ENCODE data around the gene AKAP10.

GRCh38 chr17:19905502-19905901, 72.1 kb downstream of the AKAP10 start:
- TF ChIP-seq TCF12 (IDR thresholded peaks at IDR 0.05; ENCODE audit: low read depth, low read length) (no peak), ZBED1 (IDR thresholded peaks at IDR 0.05; ENCODE audit: borderline replicate concordance) (no peak), CTCF (IDR thresholded peaks at IDR 0.05 in 2 of 3, conservative IDR thresholded peaks at IDR 0.05 in 1 of 3; ENCODE audit: control insufficient read depth in 2 of 3, extremely low read depth in 1 of 3, insufficient read depth in 1 of 3, low read depth in 3 of 3, low read length in 3 of 3) (no peak), POLR2A (IDR thresholded peaks at IDR 0.05; ENCODE audit: low read depth, low read length) (no peak), ZNF217 (IDR thresholded peaks at IDR 0.05) (no peak), FOS (IDR thresholded peaks at IDR 0.05; ENCODE audit: borderline replicate concordance, extremely low read depth, insufficient read length) (no peak), RBBP5 (conservative IDR thresholded peaks at IDR 0.05) (no peak), YY1 (IDR thresholded peaks at IDR 0.05; ENCODE audit: low read depth, low read length) (no peak), SUPT20H (IDR thresholded peaks at IDR 0.05; ENCODE audit: borderline replicate concordance, control insufficient read depth, low read depth, low read length) (no peak), BCL11A (IDR thresholded peaks at IDR 0.05; ENCODE audit: low read depth, low read length) (no peak), SMAD1 (IDR thresholded peaks at IDR 0.05; ENCODE audit: low read depth, partially characterized antibody) (no peak), ZNF384 (IDR thresholded peaks at IDR 0.05; ENCODE audit: borderline replicate concordance, low read depth, low read length) (no peak), SREBF2 (IDR thresholded peaks at IDR 0.05; ENCODE audit: low read length) (no peak)
